Frontal cortex (tissue), 4 donors: ENCODE measurements around the gene PGA5. TPM values are rescaled to one million over a fixed set of nuclear protein-coding genes. Genes with fewer than 3 reads are reported as not detected.
A peak's percentile ranks its signal among the peaks of the same experiment; 100 is the strongest.

Source experiments
- DNase-seq, 2 donors: peaks; one replicate each; pipeline ENCODE4 v3.0.0; 2012; ENCODE audit warnings: low spot score in 2 of 2
- FAIRE-seq: peaks from 2 replicates; lab custom pipeline; 2012; peaks lifted over from hg19 to GRCh38; lab: Jason Lieb, UNC
- total RNA-seq: library from RNA; depleted of rRNA; stranded (reverse); fragments of >200 nt; gene quantifications from one replicate; pipeline ENCODE4 v1.2.3, GENCODE V29; 2014
- donor health status: control.
- donor health status: control.
- donor health status: control.

PGA5 gene
- total RNA-seq, 1 donor from 2014 or later, result 0.82 TPM

- FAIRE-seq (no peak), DNase-seq (no peak)
Measured at GRCh38 chr11:61287338-61287977, 46.5 kb downstream of the PGA5 start.

GRCh38 chr11:61290905-61291690 is 50.1 kb downstream of the PGA5 start:
- DNase-seq, result no peak
- no peak for FAIRE-seq

DNA sequence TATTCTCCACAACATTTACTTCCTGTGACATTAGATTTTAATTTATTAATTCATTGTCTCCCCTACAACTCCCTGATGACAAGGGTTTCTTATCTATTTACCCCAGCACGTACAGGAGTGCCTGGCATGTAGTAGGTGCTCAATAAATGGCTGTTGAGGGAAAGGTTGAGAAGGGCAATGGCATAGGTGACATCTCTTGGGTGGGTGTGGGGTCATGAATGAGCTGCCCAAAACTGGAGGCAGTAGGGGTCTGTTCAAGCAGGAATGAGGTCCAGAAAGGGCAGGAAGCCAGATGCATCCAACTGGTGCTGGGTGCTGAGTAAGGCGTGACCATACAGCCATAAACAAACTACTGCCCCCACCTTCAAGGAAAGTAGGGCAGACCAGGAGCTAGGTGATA is 51.4 kb downstream of the PGA5 start:
- DNase-seq (no peak), FAIRE-seq (no peak)

DNA sequence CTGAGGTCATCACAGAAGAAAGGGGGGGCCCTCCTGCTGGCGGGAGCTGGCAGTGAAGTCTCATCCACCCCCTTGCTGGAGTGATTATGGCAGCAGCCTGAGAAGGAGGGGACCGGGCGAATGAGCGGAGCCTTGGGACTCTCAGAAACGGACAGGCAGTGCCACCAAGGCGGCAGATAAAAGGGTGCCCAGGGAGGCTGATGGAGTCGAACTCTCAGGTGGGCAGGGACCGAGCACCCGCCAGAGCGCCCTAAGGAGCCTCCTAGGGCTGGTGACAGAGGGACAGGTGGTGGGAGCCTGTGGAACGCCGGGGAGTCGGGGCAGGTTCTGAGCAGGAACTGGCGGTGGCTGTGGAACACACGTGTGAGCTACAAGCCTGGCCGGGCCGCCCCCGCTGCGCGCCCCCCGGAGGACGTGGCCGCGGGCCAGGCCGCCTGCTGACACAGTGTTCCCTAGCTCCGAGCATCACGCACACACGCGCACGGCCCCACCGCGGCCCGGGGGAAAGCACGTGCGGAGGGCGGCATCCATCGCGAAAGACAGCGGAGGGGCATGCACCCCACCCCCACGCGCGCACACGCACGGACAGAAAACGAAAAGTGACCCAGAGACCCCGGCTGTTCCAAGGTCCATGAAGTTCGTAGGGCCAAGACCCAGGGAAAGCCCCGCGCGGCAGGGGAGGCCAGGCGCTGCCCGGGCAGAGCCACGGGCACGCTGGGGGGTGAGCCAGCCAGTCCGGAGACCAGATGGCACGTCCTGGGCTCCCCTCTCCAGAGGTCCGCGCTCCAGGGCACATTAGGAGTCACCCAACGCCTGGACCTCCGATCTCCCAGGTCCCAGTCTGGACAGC is 53.1 kb downstream of the PGA5 start:
- DNase-seq (peak in 1 of 2 donors; percentile 75), FAIRE-seq (no peak)

- DNase-seq (peak; percentile 74 to 78), FAIRE-seq (no peak)
Measured at GRCh38 chr11:61294717-61295595, 54.0 kb downstream of the PGA5 start, which contains the start of gene VWCE. VWCE (minus strand) TSS chr11:61295316; CDS start chr11:61295037, 279 bp downstream.

DNA sequence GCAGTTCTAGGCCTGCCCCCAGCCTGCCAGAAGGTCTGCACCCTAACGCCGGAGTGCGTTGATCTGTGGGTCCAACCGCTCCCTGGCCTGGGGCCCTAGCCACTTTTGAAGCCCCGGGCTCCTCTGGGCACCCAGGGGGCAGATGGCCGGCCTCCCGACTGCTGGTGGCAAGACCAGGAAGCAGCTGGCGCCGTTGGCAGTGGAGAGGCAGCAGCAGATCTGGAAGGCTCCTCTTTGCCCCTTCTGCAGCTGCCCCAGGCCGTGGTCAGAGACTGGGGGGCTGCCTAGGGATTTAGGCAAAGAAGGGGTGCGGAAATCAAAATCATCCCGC is 54.6 kb downstream of the PGA5 start:
- DNase-seq (no peak), FAIRE-seq (no peak)

DNA sequence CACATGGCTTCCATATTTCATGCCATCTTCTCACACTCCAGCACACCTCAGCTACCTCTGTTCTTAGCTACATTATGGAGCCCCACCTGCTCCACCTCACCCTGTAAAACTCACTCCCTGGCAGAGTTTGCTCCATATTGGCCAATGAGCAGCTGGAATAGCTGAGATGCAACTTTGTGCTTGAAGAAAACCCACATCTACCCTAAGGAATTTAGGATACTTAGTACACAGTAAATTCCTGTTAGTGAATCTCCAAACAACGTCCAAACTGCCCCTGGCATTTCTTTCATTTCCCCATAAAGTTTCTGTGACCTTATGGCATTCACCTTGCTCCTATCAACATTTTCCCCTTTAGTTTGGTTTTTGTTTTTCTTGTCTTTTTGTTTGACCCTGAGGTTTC is 56.4 kb downstream of the PGA5 start:
- DNase-seq (no peak), FAIRE-seq (no peak)

GRCh38 chr11:61297746-61298145 is 56.8 kb downstream of the PGA5 start:
- FAIRE-seq, result no peak
- no peak for DNase-seq

DNA sequence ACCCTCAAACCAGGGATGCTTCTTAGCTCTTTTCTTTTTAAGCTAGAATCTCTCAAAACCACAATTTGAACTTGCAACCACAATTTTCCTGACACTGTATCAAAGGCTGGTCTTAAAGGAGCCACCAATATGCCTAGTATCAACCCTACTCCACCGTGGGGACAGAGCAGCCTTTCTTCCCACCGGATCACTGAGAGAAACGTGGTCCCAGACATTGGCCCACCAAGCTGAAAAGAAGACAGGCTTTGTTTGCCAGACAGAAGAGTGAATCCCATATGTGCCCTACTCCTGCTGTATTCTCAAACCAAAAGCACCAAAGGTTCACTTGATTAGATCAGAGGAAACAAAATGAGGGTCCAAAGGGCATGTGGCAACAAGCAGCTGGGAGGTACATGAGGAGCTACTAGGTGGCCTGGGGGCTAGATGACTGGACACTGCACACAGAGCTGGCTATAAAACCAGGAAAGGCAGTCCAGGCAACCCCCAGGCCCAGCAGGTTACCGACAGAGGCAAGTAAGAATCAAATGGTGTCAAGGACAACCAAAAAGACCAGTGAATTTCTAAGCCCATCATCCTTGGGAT is 57.8 kb downstream of the PGA5 start:
- no peak for DNase-seq
- FAIRE-seq, result no peak

Other genes starting within 250 kb of the PGA5 start
- not detected for gene CD5, start 138.7 kb upstream of the PGA5 start, total RNA-seq
- gene VPS37C, start 79.7 kb upstream of the PGA5 start, total RNA-seq, result 4.5 TPM
- gene PGA3, start 37.7 kb upstream of the PGA5 start, total RNA-seq, result not detected
- gene PGA4, start 18.8 kb upstream of the PGA5 start, total RNA-seq, result 0.82 TPM
- 2.0 TPM for gene VWCE, start 54.1 kb downstream of the PGA5 start, total RNA-seq
- 223 TPM for gene DDB1, start 91.9 kb downstream of the PGA5 start, total RNA-seq
- gene TKFC, start 92.1 kb downstream of the PGA5 start, total RNA-seq, result 7.7 TPM
- 4.9 TPM for gene CYB561A3, start 120.7 kb downstream of the PGA5 start, total RNA-seq
- 28.5 TPM for gene TMEM138, start 121.2 kb downstream of the PGA5 start, total RNA-seq
- gene TMEM216, start 151.4 kb downstream of the PGA5 start, total RNA-seq, result 10.2 TPM
- gene CPSF7, start 188.8 kb downstream of the PGA5 start, total RNA-seq, result 15.5 TPM
- gene SDHAF2, start 188.9 kb downstream of the PGA5 start, total RNA-seq, result 68.5 TPM